Right lobe of liver (tissue), 6 donors: ENCODE measurements around the gene GAL3ST1. TPM values are rescaled to one million over a fixed set of nuclear protein-coding genes. Genes with fewer than 3 reads are reported as not detected.
A peak's percentile ranks its signal among the peaks of the same experiment; 100 is the strongest.
"Not testable (repeated sequence)": the region's sequence is repeated elsewhere in the genome, so short reads cannot be mapped to it uniquely, and the experiment has no call there.

ENCODE experiments used
- ATAC-seq, 4 donors: fragments of 200-7000 bp; cut with Tn5 transposase; one replicate each; pipeline ENCODE4 v1.9.1; 2020; ENCODE audit warnings: mild to moderate bottlenecking in 4 of 4, moderate library complexity in 4 of 4
- DNase-seq, 3 donors: peaks; one replicate each; pipeline ENCODE4 v3.0.0-alpha.2; 2020
- H3K27ac ChIP-seq, 3 donors: fragments of 200-600 bp; one replicate each; pipeline ENCODE4 v1.8.0; 2022
- H3K27me3 ChIP-seq, 2 donors: fragments of 200-600 bp; one replicate each; pipeline ENCODE4 v1.8.0; 2022
- H3K36me3 ChIP-seq, 4 donors: fragments of 200-600 bp; sonication (generic) in 1 of 4; one replicate each; pipeline versions ENCODE4 v1.5.1 to v1.8.0; 2017 to 2022; ENCODE audit warnings: control low read depth in 1 of 4
- H3K4me1 ChIP-seq, 4 donors: fragments of 200-600 bp; sonication (generic) in 1 of 4; one replicate each; pipeline versions ENCODE4 v1.5.1 to v1.8.0; 2017 to 2022; ENCODE audit warnings: control low read depth in 1 of 4
- H3K4me3 ChIP-seq, 3 donors: fragments of 200-600 bp; one replicate each; pipeline ENCODE4 v1.8.0; 2022
- H3K9me3 ChIP-seq, 4 donors: fragments of 200-600 bp; sonication (generic) in 1 of 4; one replicate each; pipeline versions ENCODE4 v1.5.1 to v1.8.0; 2017 to 2022; ENCODE audit warnings: control low read depth in 1 of 4
- POLR2A ChIP-seq: fragments of 450-650 bp; IDR thresholded peaks from one replicate; pipeline ENCODE4 v1.6.1; 2017; ENCODE audit warnings: antibody characterized with exemption, mild to moderate bottlenecking
- WGBS: methylation state at CpG from one replicate; pipeline ENCODE4 v1.1.6; 2018; ENCODE audit warnings: low coverage, low lambda C conversion rate; ENCODE audit not compliant: insufficient coverage; ENCODE audit errors: missing lambda C conversion rate; 5-methylcytosine and 5-hydroxymethylcytosine counted together
- intact Hi-C, 2 donors: fragments of 100-400 bp; cut with DNase I; formaldehyde crosslinking; loops; one replicate each; pipeline versions ENCODE4 v1.11.2 to v1.14.1; 2022
- total RNA-seq, 6 experiments: library from RNA; depleted of rRNA in 2 of 6; stranded (reverse); fragments of >200 nt in 2 of 6; fragmentation: NEBNext Ultra II Directional in 3 of 6; extraction: Animal tissue kit (Norgen Biotek cat#: 25700) in 3 of 6; gene quantifications; one replicate each; pipeline versions ENCODE4 v1.1.0 to v1.2.4, GENCODE V29; 2016 to 2023
- TF ChIP-seq, protein P1 (sequence below), 4 donors: fragments of 200-600 bp in 3 of 4; fragments of 450-650 bp in 1 of 4; IDR thresholded peaks; one replicate each; pipeline versions ENCODE4 v1.5.1 to v1.8.0; 2016 to 2022; ENCODE audit warnings: antibody characterized with exemption in 4 of 4, mild to moderate bottlenecking in 2 of 4
- donor health status: DM: no; HTN: yes; CAD: no.
- donor health status: DM: no; HTN: no; CAD: no.
- donor health status: DM: no; HTN: no; CAD: no.
- donor health status: DM: no; HTN: yes; CAD: no.
- donor health status: DM: no; HTN: yes; CAD: no.

GAL3ST1 gene
- total RNA-seq, 6 experiments from 2014 or later, result 0.58 to 7.0 (median 3.3) TPM

- DNase-seq (no peak), ATAC-seq (peak; percentile 47 to 70 (median 56))
- 59% methylated on average over 4 of the region's 6 CpGs for WGBS
- H3K9me3 ChIP-seq, result no peaks in the 10 kb centered on the region
- H3K27me3 ChIP-seq, result no peaks in the 10 kb centered on the region
- no peak overlapping the region for H3K27ac ChIP-seq
- intact Hi-C loops, result no loop called here
- TF ChIP-seq, protein P1, sequence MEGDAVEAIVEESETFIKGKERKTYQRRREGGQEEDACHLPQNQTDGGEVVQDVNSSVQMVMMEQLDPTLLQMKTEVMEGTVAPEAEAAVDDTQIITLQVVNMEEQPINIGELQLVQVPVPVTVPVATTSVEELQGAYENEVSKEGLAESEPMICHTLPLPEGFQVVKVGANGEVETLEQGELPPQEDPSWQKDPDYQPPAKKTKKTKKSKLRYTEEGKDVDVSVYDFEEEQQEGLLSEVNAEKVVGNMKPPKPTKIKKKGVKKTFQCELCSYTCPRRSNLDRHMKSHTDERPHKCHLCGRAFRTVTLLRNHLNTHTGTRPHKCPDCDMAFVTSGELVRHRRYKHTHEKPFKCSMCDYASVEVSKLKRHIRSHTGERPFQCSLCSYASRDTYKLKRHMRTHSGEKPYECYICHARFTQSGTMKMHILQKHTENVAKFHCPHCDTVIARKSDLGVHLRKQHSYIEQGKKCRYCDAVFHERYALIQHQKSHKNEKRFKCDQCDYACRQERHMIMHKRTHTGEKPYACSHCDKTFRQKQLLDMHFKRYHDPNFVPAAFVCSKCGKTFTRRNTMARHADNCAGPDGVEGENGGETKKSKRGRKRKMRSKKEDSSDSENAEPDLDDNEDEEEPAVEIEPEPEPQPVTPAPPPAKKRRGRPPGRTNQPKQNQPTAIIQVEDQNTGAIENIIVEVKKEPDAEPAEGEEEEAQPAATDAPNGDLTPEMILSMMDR (IDR thresholded peaks at IDR 0.05), result peak in 1 of 4 donors; percentile 24
- TF ChIP-seq POLR2A, result no peak
- no peaks in the 10 kb centered on the region for H3K36me3 ChIP-seq
- no peak overlapping the region for H3K4me3 ChIP-seq
- H3K4me1 ChIP-seq, result no peaks in the 10 kb centered on the region
These were observed 18.1 kb downstream of the GAL3ST1 start for GRCh38 chr22:30556388-30556787.

DNA sequence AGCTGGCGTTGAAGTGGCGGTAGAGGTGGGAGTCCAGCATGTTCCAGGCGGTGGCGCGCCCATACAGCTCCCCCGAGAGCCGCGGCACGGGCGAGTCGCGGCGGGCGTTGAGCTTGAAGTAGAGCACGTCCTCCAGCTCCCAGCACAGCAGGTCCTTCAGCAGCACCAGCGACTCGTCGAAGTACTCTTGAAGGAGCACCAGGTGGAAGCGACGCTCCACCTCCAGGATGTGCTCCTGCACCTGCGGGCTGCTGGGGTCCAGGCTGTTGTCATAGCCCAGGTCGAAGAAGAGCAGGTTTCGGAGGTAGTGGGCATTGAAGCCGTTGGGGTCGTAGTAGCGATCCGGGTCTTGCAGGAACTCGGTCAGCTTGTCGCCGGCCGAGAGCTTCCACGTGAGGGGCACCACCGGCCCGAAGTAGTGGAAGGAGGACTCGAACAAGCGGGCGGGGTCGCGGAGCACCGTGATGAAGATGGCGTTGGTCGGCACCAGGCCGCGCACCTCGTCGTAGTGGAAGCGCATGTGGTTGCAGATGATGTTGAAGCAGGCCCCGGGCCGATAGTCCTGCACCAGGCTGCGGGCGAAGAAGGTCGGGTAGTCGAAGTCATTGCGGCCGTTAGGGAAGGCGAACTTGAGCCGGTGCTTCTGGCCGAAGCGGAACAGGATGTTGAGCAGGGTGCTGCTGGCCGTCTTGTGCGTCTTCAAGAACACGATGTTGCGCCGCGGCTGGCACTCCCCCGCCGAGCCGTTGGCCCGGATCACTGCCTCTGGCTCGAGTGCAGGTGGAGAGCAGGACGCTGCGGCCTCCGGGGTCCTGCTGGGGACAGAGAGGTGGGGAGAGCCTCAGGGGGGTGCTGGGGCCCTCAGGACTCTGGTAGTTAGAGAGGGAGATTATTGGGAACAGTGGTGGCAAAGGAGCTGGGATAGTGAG lies 18.9 kb downstream of the GAL3ST1 start:
- Histone ChIP-seq H3K36me3 (no peaks in the 10 kb centered on the region), H3K9me3 (no peaks in the 10 kb centered on the region)
- no peak for TF ChIP-seq POLR2A
- TF ChIP-seq, protein P1 (IDR thresholded peaks at IDR 0.05), result no peak

DNA sequence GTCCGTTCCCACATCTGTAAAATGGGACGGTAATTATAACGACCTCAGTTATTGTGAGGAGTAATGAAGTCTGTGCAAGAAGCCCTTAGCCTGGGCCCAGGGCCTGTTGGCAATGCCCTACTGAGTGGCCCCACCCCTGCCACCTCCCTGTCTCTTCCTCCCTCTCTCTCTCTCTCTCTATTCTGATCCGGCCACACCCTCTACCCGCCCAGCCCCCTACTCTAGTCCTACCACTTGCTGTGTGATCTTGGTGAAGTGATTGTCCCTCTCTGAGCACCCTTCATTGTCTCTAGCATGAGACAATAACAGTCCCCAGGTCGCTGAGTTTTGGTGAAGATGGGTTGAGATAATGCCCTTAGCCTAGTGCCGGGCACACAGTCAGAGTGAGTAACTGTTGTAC lies 20.5 kb downstream of the GAL3ST1 start:
- no peaks in the 10 kb centered on the region for H3K9me3 ChIP-seq
- no peaks in the 10 kb centered on the region for H3K27me3 ChIP-seq
- no peak overlapping the region for H3K27ac ChIP-seq
- intact Hi-C loops, result no loop called here
- no peaks in the 10 kb centered on the region for H3K36me3 ChIP-seq
- ATAC-seq, result no peak
- no peak for TF ChIP-seq POLR2A
- TF ChIP-seq, protein P1 (IDR thresholded peaks at IDR 0.05), result no peak
- no CpG with 5 or more reads among the region's 7 CpGs for WGBS
- H3K4me3 ChIP-seq, result no peak overlapping the region
- no peak for DNase-seq
- no peaks in the 10 kb centered on the region for H3K4me1 ChIP-seq

More for the DNA sequence above, 18.9 kb downstream of the GAL3ST1 start:
- no peak for DNase-seq
- no peaks in the 10 kb centered on the region for H3K4me1 ChIP-seq
- intact Hi-C loops, result no loop called here
- no peak for ATAC-seq
- H3K27me3 ChIP-seq, result no peaks in the 10 kb centered on the region
- no peak overlapping the region for H3K27ac ChIP-seq
- H3K4me3 ChIP-seq, result no peak overlapping the region
- WGBS, result 92% methylated on average over 15 of the region's 73 CpGs

- Histone ChIP-seq H3K4me1 (no peaks in the 10 kb centered on the region), H3K4me3 (no peak overlapping the region), H3K9me3 (no peaks in the 10 kb centered on the region), H3K27ac (no peak overlapping the region), H3K27me3 (no peaks in the 10 kb centered on the region), H3K36me3 (no peaks in the 10 kb centered on the region)
- intact Hi-C loops, result no loop called here
- 100% methylated on average over 1 of the region's 1 CpG for WGBS
- ATAC-seq (no peak), DNase-seq (no peak)
- TF ChIP-seq POLR2A, result no peak
- TF ChIP-seq, protein P1 (IDR thresholded peaks at IDR 0.05), result no peak
These were observed 21.7 kb downstream of the GAL3ST1 start for GRCh38 chr22:30552719-30553118.

- WGBS, result 93% methylated on average over 3 of the region's 3 CpGs
These were observed 22.7 kb downstream of the GAL3ST1 start for GRCh38 chr22:30551813-30552212.

More at GRCh38 chr22:30551813-30552212, 22.7 kb downstream of the GAL3ST1 start:
- H3K4me3 ChIP-seq, ATAC-seq, H3K36me3 ChIP-seq, H3K27ac ChIP-seq, H3K27me3 ChIP-seq, intact Hi-C loops, H3K4me1 ChIP-seq, H3K9me3 ChIP-seq, DNase-seq: not testable (repeated sequence)
